DND-41 (cell line): ENCODE data around the gene SUN2.

Source experiments
- EZH2 ChIP-seq: IDR thresholded peaks from 3 replicates; pipeline ENCODE4 v1.6.1; 2012; ENCODE audit warnings: borderline replicate concordance, low read depth, mild to moderate bottlenecking, moderate library complexity, low read length, inconsistent platforms; ENCODE audit not compliant: severe bottlenecking
- TF ChIP-seq, protein P1 (sequence below): IDR thresholded peaks from 2 replicates; pipeline ENCODE4 v1.5.1; 2012; ENCODE audit warnings: borderline replicate concordance, low read length, moderate library complexity, mild to moderate bottlenecking; ENCODE audit not compliant: poor library complexity, severe bottlenecking; ENCODE audit errors: extremely low read depth

GRCh38 chr22:38718414-38718813 is 37.4 kb downstream of the SUN2 start:
- TF ChIP-seq, protein P1, sequence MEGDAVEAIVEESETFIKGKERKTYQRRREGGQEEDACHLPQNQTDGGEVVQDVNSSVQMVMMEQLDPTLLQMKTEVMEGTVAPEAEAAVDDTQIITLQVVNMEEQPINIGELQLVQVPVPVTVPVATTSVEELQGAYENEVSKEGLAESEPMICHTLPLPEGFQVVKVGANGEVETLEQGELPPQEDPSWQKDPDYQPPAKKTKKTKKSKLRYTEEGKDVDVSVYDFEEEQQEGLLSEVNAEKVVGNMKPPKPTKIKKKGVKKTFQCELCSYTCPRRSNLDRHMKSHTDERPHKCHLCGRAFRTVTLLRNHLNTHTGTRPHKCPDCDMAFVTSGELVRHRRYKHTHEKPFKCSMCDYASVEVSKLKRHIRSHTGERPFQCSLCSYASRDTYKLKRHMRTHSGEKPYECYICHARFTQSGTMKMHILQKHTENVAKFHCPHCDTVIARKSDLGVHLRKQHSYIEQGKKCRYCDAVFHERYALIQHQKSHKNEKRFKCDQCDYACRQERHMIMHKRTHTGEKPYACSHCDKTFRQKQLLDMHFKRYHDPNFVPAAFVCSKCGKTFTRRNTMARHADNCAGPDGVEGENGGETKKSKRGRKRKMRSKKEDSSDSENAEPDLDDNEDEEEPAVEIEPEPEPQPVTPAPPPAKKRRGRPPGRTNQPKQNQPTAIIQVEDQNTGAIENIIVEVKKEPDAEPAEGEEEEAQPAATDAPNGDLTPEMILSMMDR, result peak; percentile 2
- TF ChIP-seq EZH2, result no peak
